AML-193 (cell line): ENCODE measurements around the gene WNT3.

Source experiments
- DNase-seq, 2 experiments: peaks; one replicate each; lab custom pipeline; 2025; lab: John Stamatoyannopoulos, UW

Gene WNT3

DNA sequence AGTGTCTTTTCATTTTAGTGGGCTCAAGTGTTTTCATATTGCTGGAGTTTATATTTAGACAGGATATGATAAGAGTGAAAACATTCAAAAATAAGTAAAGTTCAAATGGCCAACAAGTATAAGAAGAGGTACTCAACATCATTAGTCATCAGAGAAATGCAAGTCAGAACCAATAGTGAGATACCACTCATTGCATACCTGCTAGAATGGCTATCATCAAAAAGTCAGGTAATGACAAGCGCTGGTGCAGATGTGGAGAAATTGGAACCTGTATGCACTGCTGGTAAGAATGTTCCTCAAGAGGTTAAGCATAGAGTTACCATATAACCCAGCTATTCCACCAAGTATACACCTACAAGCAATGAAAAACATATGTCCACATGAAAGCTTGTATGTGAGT, 87.8 kb downstream of the WNT3 start:
- DNase-seq = no peak

DNA sequence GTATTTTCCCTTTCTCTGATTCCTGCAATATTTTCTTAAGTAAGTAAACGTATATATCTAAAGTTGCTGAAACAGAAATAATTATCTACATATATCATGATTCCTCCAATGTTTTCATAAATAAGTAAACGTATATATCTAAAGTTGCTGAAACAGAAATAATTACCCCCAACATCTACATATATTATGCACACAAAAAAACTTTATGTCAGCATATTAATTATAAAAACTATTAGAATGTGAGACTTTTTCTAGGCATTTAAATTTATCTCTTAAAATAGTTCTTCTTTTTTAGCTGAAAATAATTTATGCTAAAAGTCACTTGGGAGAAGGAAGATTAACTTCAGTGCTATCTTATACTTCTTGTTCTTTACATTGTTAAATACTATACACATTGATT, 88.5 kb downstream of the WNT3 start:
- DNase-seq = no peak

DNA sequence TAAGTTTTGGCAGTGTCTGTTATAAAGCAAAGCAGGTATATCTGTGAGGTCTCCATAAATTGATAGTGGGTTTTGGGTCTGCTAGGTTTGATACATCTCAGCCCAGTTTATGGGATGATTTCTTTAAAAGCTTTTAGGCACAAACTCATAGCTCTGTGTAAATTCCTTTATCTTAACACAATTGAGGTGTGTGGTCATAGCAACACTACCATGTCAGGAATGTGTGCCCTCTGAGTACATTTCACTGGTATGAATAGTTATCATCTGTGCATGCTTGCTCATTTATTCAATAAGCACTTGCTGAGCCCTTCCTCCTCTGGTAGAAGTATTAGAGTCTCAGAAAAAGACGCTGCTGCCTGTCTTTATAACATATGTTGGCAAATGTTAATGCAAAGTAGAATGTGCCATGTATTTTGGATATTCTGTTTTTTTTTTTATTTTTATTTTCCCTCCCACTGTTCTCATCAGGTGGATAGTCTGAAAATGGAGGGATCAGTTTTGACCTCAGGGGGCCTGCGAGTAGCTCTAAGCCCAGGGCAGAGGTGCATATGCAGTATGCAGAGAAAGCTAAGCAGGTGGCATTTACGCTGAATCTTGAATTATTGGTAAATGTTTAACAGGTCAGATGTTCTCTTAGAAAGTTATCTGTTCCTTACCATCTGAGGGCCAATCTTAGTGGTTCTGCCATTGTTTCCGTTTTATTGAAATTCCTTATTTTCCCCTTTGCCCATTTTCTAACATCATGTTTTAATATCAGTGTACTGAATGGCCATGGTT, 90.7 kb downstream of the WNT3 start:
- DNase-seq = no peak

DNA sequence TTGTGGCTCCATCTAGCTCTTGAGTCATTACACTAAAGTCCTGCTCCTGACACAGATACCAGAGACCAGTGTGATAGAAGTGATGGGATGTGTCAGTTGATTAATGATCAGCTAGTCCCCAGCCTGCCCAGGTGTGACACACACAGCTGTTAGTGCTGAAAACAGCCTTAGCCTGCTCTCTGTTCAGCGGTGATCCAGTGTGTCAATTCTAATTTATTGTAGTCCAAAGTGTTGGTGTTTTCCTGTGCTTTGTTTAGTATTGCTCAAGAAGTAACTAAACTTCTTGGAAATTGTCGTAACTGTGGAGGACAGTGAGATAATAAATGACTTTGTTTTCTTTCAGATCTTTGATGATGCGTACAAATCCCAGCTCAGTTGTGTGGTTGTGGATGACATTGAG, 92.3 kb downstream of the WNT3 start:
- no peak for DNase-seq

DNA sequence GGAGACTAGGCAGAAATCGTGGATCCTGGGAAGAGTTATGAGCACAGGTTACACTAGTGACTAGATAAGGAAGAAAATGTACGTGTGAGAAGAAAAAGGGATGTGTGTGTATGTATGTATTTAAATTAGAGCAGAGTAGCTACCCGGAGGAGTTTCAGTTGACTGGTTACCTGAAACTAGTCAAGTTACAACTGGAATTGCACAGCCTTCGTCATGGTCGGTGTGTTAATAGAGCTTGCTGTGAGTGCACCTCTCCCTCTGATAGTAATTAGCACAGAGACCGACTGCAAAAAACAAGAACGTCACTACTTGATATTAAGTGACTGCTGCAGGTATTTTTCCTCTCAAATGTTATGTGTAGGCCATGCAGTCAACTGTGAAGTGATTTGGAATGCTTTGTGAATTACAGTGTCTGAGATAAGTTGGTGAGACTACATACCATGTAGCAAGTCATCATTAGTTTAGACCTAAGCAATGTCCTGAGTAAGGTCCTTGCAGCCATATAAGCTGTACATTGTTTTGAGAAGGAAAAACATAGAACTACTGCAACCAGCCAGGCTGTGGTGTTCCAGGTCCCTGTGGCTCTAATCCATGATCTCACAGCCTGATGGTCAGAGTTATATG, 95.7 kb downstream of the WNT3 start:
- no peak for DNase-seq

DNA sequence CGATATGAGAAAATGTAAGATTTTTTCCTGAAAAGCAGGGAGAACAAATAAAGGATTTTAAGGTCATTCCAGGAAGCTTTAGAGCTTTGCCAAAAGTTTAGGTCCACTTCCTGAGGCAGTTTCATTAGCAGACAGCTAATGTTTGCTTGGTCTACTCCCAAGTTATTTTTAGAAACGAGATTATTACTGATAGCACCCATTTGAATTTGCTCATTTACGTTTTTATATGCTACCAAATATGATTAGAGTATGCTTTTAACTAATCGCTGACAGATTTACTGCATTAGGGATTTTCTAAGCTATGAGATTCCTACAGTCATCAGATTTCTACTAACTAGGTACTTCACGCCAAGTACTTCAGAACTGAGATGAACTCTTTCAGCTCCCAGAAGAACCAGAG, 98.1 kb downstream of the WNT3 start:
- no peak for DNase-seq

DNA sequence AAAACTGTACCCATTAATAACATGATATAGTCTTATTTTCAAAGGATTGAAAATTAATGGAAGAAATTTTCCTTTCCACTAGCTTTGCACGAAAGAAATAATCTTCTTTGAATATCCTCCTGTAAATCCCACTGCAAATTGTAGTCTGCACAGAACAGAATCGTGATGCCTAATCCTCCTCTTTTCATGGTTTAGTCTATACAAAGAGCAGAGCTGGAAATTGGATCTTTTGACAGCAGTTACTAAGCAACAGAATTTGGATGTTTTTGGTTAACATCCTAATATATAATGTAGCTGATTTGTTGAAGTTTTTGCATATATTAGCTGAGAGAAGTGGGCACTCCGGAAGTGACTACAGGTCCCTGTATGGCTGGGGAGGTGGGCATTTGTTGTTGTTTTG, 98.6 kb downstream of the WNT3 start:
- no peak for DNase-seq

DNA sequence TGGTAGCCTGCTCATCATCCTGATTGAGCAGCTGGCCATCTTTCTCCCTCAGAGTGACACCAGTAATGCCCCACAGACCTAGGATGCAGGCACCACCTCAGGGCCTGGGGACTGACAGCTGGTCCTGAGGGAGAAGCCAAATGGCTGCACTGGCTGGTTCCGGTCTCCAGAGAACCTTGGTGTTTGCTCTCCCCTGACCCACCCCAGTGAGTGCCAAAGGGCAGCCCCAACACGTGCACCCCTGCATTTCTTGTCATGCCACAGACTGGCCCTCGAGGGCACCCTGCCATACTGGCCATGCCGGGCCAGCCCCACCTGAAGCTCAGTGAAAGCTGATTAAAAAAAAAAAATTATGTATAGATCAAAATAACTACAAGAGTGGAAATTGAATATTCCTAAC, 100.5 kb downstream of the WNT3 start:
- DNase-seq = no peak
